ENCODE results near the gene ELOVL6.

The ELOVL6 gene

DNA sequence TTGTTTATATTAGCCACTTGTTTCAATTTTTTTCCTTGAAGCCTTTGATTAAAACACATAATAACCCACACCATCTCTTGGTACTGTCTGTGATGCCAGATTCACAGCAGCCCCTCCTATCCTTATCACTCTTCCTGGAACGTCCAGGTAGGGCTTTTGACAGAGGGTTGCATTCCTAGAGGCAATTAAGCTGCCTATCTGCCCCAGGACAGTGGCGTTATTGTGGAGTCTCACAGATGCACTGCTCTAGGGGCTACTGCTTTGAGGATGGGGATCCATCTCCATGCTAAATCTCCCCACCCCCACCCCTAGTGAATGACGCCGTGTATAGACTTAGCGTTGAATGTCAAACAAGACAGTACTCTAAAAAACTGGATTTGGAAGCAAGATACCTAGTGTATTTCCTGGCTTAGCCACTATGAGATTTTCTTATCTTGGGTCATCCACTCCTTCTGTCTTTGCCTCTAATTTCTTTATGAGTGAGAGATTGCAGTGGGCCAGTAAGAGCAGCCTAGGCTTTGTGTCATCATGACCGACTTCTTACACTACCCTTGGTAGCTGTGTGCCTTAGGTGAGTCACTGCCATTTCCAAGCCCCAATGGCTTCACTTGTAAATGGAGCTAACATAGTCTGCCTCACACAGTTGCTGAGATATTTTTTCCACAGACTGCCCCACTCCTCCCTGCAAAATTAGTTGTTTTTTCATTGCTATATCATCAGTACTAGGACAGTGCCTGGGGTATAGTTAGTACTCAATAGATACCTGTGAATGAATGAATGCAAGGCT lies 194.8 kb downstream of the ELOVL6 start:
- DNase-seq (ENCODE audit: extremely low read depth in 1 of 2, low read depth in 1 of 2) = peak in 1 of 2 donors; percentile 1

DNA sequence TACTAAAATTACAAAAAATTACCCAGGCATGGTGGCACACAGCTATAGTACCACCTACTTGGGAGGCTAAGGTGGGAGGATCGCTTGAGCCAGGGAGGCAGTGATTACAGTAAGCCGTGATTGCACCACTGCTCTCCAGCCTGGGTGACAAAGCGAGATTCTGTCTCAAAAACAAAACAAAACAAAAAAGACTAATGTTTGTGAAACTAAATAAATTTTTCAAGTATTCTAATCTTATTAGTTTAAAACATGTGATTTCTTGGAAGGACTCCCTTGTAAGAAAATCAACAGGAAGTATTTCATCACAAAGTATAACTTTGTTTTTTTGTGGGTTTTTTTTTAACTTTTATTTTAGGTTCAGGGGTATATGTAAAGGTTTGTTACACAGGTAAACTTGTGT lies 196.1 kb downstream of the ELOVL6 start:
- no peak for DNase-seq (ENCODE audit: extremely low read depth in 1 of 2, low read depth in 1 of 2)

DNA sequence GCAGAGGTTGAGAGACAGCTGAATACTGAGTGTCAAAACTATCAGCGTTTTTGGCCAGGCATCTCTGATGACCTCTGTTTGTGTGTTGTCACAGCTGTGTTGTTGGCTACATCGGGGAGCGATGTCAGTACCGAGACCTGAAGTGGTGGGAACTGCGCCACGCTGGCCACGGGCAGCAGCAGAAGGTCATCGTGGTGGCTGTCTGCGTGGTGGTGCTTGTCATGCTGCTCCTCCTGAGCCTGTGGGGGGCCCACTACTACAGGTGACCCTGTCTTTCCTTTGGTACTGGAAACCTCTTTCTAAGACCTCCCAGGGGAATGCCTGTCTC lies 198.9 kb downstream of the ELOVL6 start:
- DNase-seq (ENCODE audit: extremely low read depth in 1 of 2, low read depth in 1 of 2) = no peak

DNA sequence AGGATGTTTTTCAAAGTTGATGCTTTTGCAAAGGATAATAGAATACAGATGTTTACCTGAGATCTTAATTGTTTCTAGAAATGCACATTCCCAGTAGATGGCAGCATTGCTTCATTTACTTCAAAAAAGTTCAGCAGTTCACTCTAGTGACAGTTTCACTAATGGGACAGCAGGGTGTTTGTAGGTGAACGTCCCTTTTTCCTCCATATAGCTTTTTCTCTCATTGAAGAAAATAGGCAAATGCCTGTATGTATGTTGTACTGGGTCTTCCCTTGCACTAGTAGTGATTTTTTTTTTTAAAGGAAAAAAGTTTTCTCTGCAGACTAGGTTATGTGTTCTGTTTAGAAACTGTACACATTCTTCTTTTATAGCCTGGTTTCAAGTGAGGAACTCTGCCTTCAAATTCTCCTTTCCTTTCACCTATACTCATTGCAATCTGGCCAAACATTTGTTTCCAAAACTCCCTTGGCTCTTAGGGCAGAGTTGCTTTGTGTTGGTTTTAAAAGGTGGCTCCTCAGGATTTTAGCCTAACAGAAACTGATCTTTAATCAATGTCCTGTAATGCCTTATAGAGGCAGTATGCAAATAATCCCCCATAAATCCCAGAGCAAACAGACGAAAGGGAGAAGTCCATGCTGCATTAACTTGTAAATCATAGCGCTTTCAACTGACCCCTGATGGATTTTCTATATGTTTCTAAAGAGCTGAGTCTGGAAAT lies 199.4 kb downstream of the ELOVL6 start:
- no peak for DNase-seq (ENCODE audit: extremely low read depth in 1 of 2, low read depth in 1 of 2)

DNA sequence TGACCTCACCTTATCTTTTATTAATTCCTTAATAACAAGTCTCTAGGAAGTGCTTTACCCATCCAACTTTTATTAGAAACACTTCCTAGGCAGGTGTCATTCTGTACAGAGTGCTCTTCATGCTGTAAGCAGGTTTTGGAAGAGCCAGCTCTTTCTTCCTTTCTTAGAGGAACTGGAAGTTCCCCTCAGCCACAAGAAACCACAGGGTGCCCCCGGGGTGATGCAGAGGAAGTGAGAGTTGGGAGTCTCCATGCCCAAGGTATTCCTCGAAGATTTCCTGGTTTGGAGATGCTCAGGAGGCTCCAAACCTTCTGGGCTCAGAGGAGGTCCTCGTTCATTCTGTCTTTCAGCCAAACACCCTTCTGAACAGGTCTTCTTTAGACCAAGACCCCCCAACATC lies 201.9 kb downstream of the ELOVL6 start:
- DNase-seq (ENCODE audit: extremely low read depth in 1 of 2, low read depth in 1 of 2) = no peak
